HuH-7 (cell line): ENCODE data around the gene SBNO1.
"Not testable (repeated sequence)": the region's sequence is repeated elsewhere in the genome, so short reads cannot be mapped to it uniquely, and the experiment has no call there.

Experiments used
- DNase-seq: peaks from one replicate; pipeline ENCODE4 v3.0.0; 2011; ENCODE audit warnings: low spot score

Gene SBNO1

DNA sequence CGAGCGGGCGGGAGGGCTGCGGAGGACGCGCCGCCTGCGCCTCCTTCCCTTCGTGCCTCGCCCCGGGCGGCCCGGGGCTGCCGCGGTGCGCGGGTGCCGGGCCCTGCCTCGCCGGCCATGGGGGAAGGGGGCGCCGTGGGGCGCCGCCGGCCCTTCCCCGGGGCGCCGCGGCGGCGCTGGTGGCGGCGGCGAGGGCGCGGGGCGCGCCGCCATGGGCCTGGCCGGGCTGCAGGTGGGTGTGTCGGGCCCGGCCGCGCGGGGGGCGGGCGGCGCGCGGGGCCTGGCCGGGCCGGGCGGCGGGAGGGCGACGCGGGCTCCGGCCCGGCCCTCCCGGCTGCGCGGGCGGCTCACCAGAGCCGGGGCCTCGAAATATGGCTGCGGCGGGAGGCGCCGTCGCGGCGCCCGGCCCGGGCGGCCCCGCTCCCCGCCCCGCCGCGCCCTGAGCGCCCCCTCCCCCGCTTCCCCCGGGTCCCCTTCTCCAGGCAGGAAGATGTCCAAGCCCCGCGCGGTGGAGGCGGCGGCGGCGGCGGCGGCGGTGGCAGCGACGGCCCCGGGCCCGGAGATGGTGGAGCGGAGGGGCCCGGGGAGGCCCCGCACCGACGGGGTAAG lies 24.4 kb upstream of the SBNO1 start:
- no peak for DNase-seq

DNA sequence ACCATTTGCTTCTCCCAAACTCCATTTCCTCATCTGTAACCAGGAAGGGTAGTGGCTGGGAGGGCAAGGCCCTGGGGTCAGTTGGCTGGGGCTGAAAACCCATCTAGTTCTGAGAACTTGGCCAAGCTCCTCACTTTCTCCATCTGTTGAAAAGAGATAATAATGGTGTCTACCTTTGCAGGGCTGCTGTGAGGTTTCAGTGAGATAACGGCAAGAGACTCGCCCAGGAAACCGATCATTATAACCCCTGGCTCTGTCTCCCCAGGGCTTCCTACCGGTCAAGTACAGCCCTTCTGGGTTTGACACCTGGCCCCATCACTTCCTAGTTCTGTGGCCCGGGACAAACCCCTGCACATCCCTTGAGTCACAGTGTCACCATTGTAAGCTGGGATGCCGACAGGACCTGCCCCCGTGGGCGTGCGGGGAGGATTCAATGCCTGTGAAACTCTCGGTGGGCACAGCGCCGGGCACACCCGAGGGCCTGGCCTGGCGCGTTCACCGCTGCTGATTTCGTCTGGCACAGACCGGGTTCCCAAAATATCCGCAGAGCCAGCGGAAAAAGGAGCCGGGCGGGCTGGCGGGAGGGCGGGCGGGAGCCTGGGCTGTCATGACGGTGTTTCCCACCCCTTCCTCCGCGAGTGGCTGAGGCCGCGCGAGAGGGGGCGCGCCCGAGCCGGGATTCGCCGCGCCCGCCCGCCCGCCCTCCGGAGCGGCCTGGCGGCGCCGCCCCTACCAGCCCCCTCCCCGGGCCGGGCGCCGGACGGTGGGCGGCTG lies 23.7 kb upstream of the SBNO1 start:
- DNase-seq, result peak; percentile 78

DNA sequence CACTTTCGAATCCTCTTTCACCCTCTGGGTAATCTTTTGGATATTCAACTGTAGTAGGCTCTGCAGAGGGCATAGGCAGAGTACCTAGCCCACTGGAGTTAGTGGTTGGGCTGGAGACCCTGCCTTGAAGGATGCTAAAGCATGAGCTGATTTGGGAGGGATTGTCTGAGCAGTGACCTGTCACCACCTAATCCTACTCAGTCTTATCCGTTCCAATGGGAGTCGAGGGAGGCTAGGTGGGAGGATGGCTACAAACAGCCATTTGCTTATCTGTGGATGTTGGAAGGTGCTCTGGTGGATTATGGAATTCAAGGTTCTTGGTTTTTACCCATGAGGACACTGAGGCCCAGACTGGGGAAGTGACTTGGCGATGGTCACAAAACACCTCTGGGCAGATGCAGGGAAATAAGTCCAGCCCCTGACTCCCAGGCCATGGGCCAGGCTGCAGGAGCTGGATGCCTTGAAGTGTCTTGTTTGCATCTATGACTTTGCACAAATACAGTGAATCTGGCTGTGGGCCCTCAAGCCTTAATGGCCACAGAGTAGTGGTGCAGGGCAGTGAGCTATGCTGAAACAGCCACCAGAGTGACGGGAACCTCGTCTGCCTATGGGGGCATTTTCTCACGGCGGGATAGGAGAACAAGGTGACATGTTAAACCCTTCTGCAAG lies 23.0 kb upstream of the SBNO1 start:
- no peak for DNase-seq

DNA sequence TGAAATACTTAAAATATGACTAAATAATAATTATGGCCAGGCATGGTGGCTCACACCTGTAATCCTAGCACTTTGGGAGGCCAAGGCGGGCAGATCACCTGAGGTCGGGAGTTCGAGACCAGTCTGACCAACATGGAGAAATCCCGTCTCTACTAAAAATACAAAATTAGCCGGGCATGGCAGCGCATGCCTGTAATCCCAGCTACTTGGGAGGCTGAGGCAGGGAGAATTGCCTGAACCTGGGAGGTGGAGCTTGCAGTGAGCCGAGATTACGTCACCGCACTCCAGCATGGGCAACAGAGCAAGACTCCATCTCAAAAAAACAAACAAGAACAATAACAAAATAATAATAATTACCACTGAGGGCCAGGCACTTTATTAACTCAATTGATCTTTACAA lies 20.9 kb upstream of the SBNO1 start:
- not testable (repeated sequence) for DNase-seq

DNA sequence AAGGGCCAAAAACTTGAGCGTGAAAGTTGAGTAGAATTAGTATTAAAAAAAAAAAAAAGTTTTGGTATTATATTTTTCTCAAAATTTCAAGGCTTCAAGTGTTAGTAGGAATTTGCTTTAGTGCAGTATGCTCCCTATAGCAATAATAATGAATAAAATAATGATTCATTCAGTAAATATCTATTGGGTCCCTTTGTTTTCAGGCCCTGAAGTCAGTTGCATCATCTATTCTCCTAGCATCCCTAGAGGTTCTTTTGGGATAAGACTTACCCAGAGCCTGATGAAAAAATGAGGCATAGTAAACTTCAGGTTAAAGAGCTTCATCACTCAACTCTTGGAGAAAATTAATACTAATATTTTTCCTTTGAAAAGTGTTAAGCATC lies 20.3 kb upstream of the SBNO1 start:
- no peak for DNase-seq

DNA sequence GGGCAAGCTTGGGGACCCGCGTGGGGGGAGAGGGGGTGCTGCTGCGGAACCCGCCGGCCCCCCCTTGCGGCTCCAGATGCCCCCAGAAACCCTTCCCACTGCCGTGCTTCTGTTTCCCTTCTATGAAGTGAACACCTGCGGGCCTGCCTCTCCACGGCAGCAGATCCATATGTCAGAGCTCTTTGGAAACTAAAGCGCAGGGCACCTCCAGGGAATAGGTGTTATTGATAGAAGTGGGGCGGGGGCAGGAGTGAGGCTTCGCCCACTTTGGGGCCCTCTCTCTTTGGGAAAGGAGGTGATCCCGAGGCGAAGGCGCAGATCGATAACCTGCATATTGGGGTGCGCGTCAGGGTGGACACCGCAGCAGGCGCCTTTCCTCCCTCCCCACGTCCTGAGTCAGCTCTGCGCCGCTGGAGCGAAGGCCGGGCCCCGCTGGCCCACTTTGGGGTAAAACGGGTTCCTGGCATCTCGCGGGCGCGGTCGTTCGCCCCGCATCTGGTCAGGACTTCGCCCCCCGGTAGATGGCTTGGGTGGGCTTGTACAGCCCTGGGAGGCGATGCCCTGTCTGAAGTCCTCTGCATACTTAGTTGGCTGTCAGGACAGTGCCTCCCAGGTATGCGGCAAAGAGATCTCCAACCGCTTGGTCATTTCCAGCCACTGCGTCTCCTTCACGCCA lies 19.8 kb upstream of the SBNO1 start:
- no peak for DNase-seq

DNA sequence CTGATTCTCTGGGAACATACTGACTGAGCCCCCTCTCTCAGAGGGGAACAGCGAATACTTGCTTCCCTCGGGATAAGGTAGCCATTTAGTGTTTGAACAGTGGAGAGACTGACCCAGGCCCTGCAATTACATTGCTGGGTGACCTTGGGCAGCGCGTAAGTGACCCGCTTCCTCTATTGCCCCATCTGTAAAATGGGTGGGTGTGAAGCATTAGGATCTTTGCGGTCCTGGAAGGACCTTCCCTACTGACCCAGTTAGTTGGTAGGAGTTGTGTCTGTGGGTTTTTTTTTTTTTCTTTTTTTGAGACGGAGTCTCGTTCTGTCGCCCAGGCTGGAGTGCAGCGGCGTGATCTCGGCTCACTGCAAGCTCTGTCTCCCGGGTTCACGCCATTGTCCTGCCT lies 18.0 kb upstream of the SBNO1 start:
- DNase-seq, result no peak

DNA sequence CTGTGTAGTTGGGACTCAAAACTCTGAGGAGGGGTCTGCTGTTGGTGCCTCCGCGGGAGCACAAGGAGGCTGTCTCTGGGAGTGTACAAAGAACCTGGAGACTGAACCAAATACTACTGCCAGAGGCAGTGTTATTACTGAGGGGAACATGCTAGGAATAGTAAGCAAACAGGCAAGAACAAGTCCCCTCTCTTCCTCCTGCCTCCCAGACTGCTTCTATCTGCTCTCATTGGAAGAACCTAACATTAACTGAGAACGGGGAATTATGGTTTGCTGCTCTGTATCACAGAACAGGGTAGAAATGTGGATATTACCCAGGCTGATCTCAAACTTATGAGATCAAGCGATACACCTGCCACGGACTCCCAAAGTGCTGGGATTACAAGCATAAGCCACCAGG lies 14.7 kb upstream of the SBNO1 start:
- no peak for DNase-seq

DNA sequence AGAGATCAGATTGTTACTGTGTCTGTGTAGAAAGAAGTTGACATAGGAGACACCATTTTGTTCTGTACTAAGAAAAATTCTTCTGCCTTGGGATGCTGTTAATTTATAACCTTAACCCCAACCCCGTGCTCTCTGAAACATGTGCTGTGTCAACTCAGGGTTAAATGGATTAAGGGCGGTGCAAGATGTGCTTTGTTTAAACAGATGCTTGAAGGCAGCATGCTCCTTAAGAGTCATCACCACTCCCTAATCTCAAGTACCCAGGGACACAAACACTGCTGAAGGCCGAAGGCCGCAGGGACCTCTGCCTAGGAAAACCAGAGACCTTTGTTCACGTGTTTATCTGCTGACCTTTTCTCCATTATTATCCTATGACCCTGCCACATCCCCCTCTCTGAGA lies 7.8 kb upstream of the SBNO1 start:
- DNase-seq, result not testable (repeated sequence)

DNA sequence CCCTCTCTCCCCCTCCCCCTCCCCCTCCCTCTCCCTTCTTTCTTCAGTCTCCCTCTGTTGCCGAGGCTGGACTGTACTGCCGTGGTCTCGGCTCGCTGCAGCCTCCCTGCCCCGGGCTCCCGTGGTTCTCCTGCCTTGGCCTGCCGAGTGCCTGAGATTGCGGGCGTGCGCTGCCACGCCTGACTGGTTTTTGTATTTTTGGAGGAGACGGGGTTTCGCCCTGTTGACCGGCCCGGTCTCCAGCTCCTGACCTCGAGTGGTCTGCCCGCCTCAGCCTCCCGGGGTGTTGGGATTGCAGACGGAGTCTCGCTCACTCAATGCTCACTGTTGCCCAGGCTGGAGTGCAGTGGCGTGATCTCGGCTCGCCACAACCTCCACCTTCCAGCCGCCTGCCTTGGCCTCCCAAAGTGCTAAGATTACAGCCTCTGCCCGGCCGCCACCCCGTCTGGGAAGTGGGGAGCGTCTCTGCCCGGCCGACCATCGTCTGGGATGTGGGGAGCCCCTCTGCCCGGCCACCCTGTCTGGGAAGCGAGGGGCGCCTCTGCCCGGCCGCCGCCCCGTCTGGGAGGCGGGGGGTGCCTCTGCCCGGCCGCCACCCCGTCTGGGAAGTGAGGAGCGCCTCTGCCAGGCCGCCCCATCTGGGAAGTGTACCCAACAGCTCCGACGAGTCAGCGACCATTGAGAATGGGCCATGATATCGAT lies 7.2 kb upstream of the SBNO1 start:
- not testable (repeated sequence) for DNase-seq

DNA sequence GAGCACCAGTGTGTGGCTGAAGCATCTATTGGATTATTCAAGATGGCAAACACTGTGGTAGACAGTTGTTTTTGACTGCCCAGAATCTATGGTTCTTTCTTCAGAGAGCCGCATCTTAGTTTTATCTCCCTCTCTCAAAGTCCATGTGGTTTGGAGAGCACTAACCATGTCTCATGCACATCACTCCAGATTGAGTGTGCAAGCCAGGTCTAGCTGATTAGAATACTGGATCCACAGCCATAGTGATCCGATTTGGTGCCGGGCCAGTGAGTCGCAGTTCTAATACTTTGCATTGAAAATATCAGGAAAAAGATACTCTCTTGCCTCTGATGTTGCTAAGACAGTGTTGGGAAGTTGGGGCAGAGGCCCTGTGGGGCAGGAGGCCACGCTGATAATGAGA lies 4.6 kb upstream of the SBNO1 start:
- DNase-seq, result no peak

DNA sequence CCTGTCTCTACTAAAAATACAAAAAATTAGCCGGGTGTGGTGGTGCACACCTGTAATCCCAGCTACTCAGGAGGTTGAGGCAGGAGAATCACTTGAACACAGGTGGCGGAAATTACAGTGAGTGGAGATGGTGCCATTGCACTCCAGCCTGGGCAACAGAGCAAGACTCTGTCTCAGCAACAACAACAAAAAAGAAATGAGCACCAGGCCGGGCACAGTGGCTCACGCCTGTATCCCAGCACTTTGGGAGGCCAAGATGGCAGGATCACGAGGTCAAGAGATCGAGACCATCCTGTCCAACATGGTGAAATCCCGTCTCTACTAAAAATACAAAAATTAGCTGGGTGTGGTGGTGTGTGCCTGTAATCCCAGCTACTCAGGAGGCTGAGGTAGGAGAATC lies 3.8 kb upstream of the SBNO1 start:
- DNase-seq, result not testable (repeated sequence)

DNA sequence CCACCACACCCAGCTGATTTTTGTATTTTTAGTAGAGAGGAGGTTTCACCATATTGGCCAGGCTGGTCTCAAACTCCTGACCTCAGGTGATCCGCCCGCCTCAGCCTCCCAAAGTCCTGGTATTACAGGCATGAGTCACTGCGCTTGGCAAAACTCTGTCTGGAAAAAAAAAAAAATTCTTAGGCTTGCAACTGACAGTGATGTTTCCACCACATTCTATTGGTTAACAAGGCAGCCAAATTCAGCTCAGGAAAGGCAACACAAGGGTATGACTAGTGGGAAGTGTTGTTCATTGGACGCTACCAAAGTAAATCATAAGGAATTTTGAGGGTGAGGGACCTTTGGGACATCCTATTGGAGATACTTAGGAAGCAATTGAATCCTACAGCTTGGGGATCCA lies 2.9 kb upstream of the SBNO1 start:
- DNase-seq, result no peak

DNA sequence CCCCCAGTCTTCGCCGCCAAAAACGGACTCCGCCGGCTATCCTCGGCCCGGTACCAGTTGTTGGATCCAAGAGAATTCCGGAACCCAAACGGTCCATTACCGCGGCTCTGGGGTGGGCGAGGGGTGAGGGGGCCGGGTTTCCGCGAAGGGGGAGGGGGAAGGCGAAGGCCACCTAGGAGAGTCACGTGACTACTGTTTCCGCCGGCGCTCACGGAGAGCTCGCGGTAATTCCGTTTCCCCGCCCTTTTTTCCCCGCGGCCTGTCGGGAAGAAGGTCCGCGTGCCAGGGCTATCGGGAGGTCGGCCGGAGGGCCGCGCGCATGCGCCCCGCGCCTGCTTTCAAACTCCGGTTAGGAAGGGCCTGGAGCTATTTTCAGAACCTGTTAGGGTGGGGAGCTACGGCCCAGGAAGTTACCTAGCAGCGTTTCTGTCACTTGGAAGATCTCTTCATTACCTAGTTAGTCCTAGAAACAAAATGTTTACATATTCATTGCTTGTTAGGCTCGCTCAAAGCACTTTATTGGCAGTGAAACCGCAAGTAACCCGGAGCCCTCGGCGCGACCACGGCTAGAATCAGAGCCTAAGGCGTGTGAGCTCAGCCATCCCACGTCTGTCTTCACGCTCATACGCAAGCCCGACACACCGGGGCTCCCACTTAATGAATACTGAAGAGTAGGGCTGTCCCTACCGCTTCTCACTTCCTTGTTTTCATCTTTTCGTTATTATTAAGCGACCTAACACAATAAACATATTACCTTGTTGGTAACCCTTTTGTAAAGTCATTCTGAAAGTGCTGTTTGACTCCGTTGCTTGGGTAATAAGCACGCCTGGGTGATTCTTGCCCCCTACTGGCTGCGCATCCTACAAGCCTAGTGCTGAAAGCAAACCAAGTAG lies 624 bp upstream of the SBNO1 start:
- DNase-seq, result peak; percentile 94

DNA sequence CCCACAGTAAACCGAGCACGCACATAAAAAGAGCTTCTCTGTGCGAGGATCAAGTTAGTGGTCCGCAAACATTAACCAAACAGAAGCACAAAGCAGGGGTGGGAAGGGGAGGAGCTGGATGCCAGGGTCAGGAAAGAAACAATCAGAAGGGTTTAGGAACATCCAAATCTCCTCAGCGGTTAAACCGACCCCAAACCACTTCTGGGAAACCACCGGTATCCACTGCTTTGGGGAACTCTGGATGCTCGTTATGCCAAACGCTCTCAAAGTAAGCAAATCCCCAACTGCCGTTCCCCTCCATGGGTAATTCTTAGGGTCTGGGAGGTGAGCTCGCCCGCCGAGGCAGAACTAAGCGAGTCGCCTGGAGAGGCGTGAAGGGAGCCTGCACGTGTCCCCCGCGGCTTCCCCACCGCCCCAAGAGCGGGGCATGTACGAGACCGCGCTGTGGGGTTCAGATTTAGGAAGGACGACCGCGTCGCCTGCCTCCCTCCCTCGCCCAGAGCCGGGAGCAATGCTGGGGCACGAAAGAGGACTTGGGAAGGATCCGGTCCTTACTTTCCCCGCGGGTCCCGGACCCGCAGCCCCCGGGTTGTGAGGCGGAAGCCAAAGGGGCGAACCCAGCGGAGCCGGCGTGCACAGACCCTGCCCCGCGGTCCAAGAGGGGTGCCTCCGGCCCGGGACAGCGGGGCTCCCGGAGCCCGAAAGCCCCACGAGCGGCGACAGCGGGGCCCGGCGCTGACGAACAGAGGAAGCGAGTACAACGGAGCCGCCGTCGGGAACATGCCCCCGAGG lies 711 bp downstream of the SBNO1 start:
- peak; percentile 35 for DNase-seq

DNA sequence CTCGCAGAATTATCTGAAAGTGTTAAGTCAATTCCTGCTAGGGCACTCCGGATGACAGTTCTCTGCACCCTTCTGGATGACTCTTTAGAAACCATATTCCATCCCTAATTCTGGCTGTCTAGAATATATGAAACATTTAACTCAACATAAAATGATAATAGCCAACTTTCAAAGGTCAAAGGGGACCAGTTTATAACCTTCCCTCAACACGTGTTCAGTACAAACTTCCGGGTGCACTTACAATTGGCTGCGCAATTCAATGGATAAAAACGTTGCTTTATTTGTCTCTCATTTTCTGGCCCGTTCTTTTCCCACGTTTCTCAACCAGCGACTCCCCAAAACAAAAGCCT lies 1.3 kb downstream of the SBNO1 start:
- peak; percentile 23 for DNase-seq

DNA sequence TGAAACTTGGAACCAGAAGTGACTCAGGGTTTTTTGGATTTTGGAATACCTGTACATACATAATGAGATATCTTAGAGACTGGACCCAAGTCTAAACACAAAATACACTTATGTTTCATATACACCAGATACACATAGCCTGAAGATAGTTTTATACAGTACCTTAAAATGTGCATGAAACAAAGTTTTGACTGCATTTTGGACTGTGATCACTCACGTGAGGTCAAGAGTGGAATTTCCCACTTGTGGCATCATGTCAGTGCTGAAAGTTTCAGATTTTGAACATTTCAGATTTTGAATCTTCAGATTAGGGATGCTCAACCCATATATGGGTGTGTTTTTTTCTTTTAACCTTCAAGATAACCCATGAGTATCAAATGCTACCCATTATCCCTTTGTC lies 6.6 kb downstream of the SBNO1 start:
- DNase-seq, result no peak

DNA sequence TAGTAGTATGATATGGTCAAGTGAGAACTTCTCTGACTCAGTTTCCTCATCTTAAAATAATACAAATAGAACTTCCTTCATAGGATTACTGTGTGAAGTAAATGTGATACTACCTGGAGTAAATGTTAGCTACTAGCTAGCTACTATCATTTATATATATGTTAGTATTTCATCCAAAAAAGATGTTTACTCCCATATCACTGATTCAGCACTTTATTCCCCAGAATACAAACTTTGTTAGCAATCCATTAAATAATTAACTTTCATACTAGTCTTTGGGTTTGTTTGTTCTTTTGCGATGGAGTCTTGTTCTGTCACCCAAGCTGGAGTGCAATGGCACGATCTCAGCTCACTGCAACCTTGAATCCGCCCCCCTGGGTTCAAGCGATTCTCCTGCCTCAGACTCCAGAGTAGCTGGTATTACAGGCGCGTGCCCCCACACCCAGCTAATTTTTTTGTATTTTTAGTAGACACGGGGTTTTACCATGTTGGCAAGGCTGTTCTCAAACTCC lies 8.4 kb downstream of the SBNO1 start:
- no peak for DNase-seq

DNA sequence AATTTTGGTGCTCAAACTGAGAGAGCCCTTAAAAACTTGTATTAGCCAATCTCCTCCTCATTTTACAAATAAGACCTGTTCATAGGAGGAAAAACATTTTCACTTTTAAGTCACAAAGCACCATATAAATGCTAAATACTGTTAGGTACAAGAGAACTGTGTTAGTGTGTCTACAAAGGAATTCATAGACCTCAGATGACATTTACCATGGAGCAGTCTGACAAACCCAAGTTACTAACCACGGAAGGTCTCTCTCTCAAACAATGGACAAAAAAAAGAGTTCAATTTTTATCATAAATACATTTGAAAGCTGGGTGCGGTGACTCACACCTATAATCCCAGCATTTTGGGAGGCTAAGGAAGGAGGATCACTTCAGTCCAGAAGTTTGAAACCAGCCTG lies 10.0 kb downstream of the SBNO1 start:
- no peak for DNase-seq

DNA sequence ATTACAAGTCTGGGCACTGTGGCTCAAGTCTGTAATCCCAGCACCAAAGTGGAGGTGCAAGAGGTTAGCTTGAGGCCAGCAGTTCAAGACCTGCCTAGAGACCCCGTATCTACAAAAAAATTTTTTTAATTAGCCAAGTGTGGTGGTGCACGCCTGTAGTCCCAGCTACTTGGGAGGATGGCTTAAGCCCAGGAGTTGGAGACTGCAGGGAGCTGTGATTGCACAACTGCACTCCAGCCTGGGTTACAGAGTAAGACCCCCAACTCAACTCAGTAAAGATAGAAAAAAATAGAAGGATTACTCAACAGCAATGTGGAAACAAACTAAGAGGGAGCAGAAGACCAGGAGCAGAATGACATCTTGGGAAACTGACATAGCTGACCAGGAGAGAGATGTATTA lies 13.3 kb downstream of the SBNO1 start:
- DNase-seq, result no peak
